Measurements from ENCODE around the gene SHISA6.

DNA sequence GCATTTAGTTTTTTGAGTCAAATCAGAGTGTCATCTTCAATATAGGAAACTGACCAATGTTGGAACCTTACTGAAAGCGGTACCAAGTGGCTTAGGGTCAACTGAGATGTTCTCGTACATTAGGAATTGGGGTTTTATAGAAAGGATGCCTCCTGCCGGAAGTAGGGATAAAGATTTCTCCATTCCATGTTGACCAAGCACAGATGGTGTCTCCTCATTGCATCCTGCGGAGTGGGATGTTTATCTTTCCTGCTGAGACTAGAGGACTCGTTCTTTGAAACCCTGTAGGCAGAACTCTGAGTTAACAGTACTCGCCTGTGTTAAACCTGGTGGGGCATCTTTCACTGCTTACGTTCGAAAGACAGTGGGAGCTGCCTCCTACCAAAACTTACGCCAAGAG lies 1.4 kb downstream of the SHISA6 start:
- TF ChIP-seq CTCF (IDR thresholded peaks at IDR 0.05) (no peak), POLR2AphosphoS5 (IDR thresholded peaks at IDR 0.05; ENCODE audit: low read depth, low read length) (no peak), REST (IDR thresholded peaks at IDR 0.05; ENCODE audit: insufficient read depth in 1 of 2, low read depth in 2 of 2, low read length in 1 of 2) (no peak)

Data from Panc1 (cell line).